Fibroblast of the conjunctiva (primary cell): ENCODE data around the gene RSRC1.
"Not testable (repeated sequence)": the region's sequence is repeated elsewhere in the genome, so short reads cannot be mapped to it uniquely, and the experiment has no call there.

Experiments used
- DNase-seq: peaks from one replicate; pipeline ENCODE4 v3.0.0-alpha.2; 2010; ENCODE audit warnings: low read depth

Gene RSRC1

GRCh38 chr3:158228942-158229341, 119.1 kb downstream of the RSRC1 start:
- DNase-seq = not testable (repeated sequence)

- DNase-seq = no peak
These were observed 123.9 kb downstream of the RSRC1 start for GRCh38 chr3:158233791-158234190.

- DNase-seq = no peak
These were observed 134.4 kb downstream of the RSRC1 start for GRCh38 chr3:158244274-158244673.

GRCh38 chr3:158247288-158247687, 137.4 kb downstream of the RSRC1 start:
- no peak for DNase-seq

GRCh38 chr3:158248261-158248660, 138.4 kb downstream of the RSRC1 start:
- DNase-seq = no peak

GRCh38 chr3:158249183-158249582, 139.3 kb downstream of the RSRC1 start:
- no peak for DNase-seq

GRCh38 chr3:158258619-158259018, 148.7 kb downstream of the RSRC1 start:
- no peak for DNase-seq

- no peak for DNase-seq
These were observed 150.5 kb downstream of the RSRC1 start for GRCh38 chr3:158260392-158260791.

- DNase-seq = no peak
These were observed 151.6 kb downstream of the RSRC1 start for GRCh38 chr3:158261371-158261991.

GRCh38 chr3:158264894-158265293, 155.0 kb downstream of the RSRC1 start:
- DNase-seq = no peak

GRCh38 chr3:158267015-158267414, 157.1 kb downstream of the RSRC1 start:
- DNase-seq = no peak

- no peak for DNase-seq
These were observed 160.1 kb downstream of the RSRC1 start for GRCh38 chr3:158269942-158270341.

- no peak for DNase-seq
These were observed 162.2 kb downstream of the RSRC1 start for GRCh38 chr3:158272081-158272480.

- no peak for DNase-seq
These were observed 163.8 kb downstream of the RSRC1 start for GRCh38 chr3:158273656-158274055.

- DNase-seq = no peak
These were observed 168.3 kb downstream of the RSRC1 start for GRCh38 chr3:158278187-158278586.

- no peak for DNase-seq
These were observed 169.7 kb downstream of the RSRC1 start for GRCh38 chr3:158279609-158280008.

- no peak for DNase-seq
These were observed 185.9 kb downstream of the RSRC1 start for GRCh38 chr3:158295771-158296170.

- DNase-seq = no peak
These were observed 188.1 kb downstream of the RSRC1 start for GRCh38 chr3:158297940-158298339.

- DNase-seq = no peak
These were observed 198.5 kb downstream of the RSRC1 start for GRCh38 chr3:158308236-158308928.

- DNase-seq = no peak
These were observed 202.8 kb downstream of the RSRC1 start for GRCh38 chr3:158312560-158313141.

- peak; percentile 13 for DNase-seq
These were observed 203.5 kb downstream of the RSRC1 start for GRCh38 chr3:158313338-158313927.

GRCh38 chr3:158314426-158315357, 204.8 kb downstream of the RSRC1 start:
- DNase-seq = no peak
